HG03575 (cell line): ENCODE data around the gene TNIP2.
"Not testable (repeated sequence)": the region's sequence is repeated elsewhere in the genome, so short reads cannot be mapped to it uniquely, and the experiment has no call there.

Source experiments
- ATAC-seq: cut with Tn5 transposase; IDR thresholded peaks from one replicate; pipeline ENCODE4 v1.9.1; 2021; ENCODE audit not compliant: unreplicated experiment, insufficient number of reproducible peaks, low FRiP score; ENCODE audit errors: extremely low read depth

Gene TNIP2

GRCh38 chr4:2731907-2732317, 24.2 kb downstream of the TNIP2 start:
- ATAC-seq = no peak

- no peak for ATAC-seq
Observed at GRCh38 chr4:2729533-2729875, 26.6 kb downstream of the TNIP2 start.

- ATAC-seq = no peak
Observed at GRCh38 chr4:2728806-2729532, 27.2 kb downstream of the TNIP2 start.

DNA sequence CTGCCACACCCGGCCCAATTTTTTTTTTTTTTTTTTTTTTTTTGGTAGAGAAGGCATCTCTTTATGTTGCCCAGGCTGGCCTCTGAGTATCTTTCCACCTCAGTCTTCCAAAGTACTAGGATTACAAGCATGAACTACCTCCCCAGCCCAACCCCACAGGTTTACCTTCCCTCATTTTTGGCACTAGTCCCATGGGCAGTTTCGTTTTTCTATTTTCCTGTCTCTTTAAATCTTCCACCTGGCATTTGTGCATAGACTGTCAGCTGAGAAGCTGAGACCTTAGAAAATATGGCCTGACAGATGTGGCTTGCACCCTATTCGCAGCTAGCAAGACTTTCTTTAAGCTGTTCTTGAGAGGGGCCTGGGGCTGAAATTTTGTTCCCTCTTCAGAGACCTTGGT, 27.9 kb downstream of the TNIP2 start:
- no peak for ATAC-seq

DNA sequence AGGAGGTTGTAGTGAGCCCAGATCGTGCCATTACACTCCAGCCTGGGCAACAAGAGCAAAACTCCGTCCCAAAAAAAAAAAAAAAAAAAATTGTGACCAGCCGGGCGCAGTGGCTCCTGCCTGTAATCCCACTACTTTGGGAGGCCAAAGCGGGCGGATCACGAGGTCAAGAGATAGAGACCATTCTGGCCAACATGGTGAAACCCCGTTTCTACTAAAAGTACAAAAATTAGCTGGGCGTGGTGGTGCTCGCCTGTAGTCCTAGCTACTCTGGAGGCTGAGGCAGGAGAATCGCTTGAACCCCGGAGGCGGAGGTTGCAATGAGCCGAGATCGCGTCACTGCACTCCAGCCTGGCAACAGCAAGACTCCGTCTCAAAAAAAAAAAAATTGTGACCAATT, 29.3 kb downstream of the TNIP2 start:
- not testable (repeated sequence) for ATAC-seq

DNA sequence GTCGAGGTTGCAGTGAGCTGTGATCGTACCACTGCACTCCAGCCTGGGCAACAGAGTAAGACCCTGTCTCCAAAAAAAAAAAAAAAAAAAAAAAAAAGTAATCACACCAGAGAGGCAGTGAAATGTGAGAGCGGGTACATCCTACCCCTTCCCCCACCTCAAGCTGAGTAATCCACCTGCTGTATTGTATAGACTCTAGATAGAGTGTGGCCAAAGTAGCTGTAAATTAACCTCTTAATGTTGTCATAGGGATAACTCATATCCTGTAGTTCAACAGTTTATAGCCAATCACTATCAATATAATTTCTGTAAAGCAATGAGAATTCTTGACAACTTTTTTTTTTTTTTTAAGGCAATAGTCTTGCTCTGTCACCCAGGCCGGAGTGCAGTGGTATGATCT, 30.8 kb downstream of the TNIP2 start:
- ATAC-seq = no peak

DNA sequence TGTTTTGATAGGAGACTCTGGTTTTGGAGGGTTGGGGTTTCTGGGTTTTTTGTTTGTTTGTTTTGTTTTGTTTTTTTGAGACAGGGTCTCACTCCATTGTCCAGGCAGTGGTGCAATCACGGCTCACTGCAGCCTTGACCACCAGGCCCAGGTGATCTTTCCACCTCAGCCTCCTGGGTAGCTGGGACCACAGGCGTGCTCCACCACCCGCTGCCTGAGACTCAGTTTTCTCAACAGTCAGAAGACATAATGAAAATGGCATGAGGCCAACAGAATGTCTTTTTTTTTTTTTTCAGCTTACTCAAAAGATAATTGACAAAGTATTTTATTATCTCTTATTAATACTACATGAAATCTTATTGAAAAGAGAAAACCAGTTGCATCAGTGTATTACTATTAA, 32.4 kb downstream of the TNIP2 start:
- ATAC-seq = no peak

DNA sequence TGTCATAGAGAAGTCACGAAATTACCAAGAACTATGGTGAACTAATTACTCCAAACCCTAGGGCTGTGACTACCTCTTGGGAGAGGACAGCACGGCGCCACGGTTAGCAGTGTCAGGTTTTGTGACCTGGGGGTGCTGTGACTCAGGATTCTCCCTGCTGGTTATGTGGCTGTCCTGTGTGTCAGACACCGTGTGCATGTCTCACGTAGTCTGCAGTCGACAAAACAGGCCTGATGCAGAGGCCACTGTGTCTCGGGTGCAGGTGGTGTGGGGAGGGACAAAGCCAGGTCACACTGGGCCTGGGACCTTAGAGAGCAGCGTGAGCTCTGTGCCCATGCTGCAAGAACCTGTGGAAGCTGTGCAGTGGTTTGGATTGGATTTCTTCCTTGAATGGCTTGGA, 34.1 kb downstream of the TNIP2 start:
- ATAC-seq = no peak

GRCh38 chr4:2721586-2721985, 34.5 kb downstream of the TNIP2 start:
- no peak for ATAC-seq

GRCh38 chr4:2716236-2716635, 39.9 kb downstream of the TNIP2 start:
- no peak for ATAC-seq

DNA sequence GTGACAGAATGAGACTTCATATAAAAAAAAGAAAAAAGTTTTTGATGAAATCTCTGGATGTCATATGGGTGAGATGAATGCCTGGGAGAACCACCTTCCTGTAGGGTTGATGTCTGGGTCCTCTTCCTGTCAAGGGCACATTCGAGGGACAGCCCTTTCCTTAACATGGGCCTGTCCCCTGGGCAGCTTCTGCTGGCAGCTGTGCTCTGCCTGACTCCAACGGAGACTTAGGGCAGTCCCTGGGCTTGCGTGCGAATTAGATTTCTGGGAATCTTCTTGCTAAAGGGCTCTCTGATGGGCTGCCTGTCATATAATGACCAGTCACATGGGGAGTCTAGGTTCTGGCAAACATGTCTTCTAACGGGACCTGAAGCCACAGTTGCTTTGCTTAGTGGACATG, 40.7 kb downstream of the TNIP2 start:
- ATAC-seq = no peak

- ATAC-seq = no peak
Observed at GRCh38 chr4:2714918-2715317, 41.2 kb downstream of the TNIP2 start.

DNA sequence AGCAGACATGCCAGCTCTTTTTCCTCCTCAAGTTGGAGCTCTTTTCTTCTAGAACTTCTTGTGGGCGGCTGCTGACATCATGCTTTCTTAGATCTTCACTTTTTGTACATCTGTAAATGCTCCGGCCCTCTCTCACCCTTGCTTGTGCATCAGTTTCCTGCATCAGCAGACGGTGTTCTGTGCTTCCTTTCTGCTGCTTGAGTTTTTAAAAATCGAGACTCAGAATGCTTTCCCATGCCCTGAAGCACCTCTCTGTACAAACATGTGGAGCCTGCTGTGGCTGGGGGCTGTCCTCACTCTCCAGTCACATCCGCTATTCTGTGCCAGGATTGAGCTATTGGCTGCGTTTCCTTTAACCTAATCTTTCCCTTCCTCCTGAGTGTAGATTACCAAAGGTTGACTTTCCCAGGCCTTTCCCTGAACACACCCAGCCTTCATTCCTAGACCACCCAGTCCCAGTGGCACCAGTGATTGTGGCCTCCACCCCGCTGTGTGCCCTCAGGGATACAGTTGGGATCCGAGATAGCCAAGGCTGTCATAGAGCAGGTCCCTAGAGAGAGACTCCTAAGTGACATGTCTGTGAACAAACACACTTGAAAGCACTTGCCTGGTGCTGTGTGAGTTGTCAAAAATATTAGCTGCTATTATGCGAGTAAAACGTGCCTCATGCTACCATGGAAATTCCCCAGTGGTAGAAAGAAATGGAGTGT, 41.9 kb downstream of the TNIP2 start:
- no peak for ATAC-seq

- no peak for ATAC-seq
Observed at GRCh38 chr4:2713337-2713736, 42.8 kb downstream of the TNIP2 start.

- ATAC-seq = no peak
Observed at GRCh38 chr4:2712261-2712842, 43.8 kb downstream of the TNIP2 start.

- ATAC-seq = no peak
Observed at GRCh38 chr4:2702770-2703169, 53.4 kb downstream of the TNIP2 start.

- no peak for ATAC-seq
Observed at GRCh38 chr4:2702361-2702760, 53.8 kb downstream of the TNIP2 start.

- no peak for ATAC-seq
Observed at GRCh38 chr4:2700031-2700430, 56.1 kb downstream of the TNIP2 start.

DNA sequence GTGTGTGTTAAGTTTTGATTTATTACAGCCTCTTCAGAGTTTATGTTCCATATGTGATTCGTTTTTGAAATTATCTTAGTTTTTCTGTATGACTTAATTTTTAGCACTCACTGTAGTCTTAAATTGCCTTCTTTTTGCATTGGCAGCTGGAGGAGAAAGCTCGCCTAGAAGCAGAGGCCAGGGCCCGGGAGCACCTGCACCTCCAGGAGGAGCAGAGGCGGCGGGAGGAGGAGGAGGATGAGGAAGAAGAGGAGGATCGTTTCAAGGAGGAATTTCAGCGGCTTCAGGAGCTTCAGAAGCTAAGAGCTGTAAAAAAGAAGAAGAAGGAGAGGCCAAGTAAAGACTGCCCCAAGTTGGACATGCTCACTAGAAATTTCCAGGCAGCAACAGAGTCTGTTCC, 56.6 kb downstream of the TNIP2 start:
- no peak for ATAC-seq

GRCh38 chr4:2698951-2699505, 57.1 kb downstream of the TNIP2 start:
- ATAC-seq = no peak
